ENCODE measurements around the gene SHD.
"Not testable (repeated sequence)": the region's sequence is repeated elsewhere in the genome, so short reads cannot be mapped to it uniquely, and the experiment has no call there.

SHD gene

GRCh38 chr19:4272894-4273293 lies 6.2 kb upstream of the SHD start:
- no peak for DNase-seq (ENCODE audit: low read depth)
- no peak for TF ChIP-seq CTCF (IDR thresholded peaks at IDR 0.05; ENCODE audit: control insufficient read depth, extremely low read depth, insufficient read depth)
- no peak overlapping the region for H3K4me3 ChIP-seq (ENCODE audit: low read depth, low read length)

- not testable (repeated sequence) for H3K4me3 ChIP-seq (ENCODE audit: low read depth, low read length); DNase-seq (ENCODE audit: low read depth)
Observed at GRCh38 chr19:4274321-4274686, 4.8 kb upstream of the SHD start.

GRCh38 chr19:4277191-4277696 lies 1.8 kb upstream of the SHD start:
- no peak overlapping the region for H3K4me3 ChIP-seq (ENCODE audit: low read depth, low read length)
- DNase-seq (ENCODE audit: low read depth), result no peak
- no peak for TF ChIP-seq CTCF (IDR thresholded peaks at IDR 0.05; ENCODE audit: control insufficient read depth, extremely low read depth, insufficient read depth)

GRCh38 chr19:4278010-4278409 lies 1.1 kb upstream of the SHD start:
- no peak for DNase-seq (ENCODE audit: low read depth)
- no peak for TF ChIP-seq CTCF (IDR thresholded peaks at IDR 0.05; ENCODE audit: control insufficient read depth, extremely low read depth, insufficient read depth)
- no peak overlapping the region for H3K4me3 ChIP-seq (ENCODE audit: low read depth, low read length)

DNA sequence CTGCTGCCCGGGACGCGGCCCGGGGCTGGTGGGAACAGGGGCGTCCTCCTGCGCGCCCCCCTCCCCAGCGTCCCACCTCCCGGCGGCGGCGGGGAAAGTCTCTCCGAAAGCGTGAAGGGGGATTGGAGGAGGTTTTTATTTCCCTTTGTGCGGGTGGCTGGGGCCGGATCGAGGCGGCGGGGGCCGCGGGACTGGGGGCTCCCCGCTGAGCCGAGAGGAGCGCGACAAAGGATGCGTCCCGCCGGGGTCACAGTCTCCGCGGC lies 132 bp downstream of the SHD start:
- H3K4me3 ChIP-seq (ENCODE audit: low read depth, low read length), result no peak overlapping the region
- TF ChIP-seq CTCF (IDR thresholded peaks at IDR 0.05; ENCODE audit: control insufficient read depth, extremely low read depth, insufficient read depth), result no peak
- DNase-seq (ENCODE audit: low read depth), result no peak

DNA sequence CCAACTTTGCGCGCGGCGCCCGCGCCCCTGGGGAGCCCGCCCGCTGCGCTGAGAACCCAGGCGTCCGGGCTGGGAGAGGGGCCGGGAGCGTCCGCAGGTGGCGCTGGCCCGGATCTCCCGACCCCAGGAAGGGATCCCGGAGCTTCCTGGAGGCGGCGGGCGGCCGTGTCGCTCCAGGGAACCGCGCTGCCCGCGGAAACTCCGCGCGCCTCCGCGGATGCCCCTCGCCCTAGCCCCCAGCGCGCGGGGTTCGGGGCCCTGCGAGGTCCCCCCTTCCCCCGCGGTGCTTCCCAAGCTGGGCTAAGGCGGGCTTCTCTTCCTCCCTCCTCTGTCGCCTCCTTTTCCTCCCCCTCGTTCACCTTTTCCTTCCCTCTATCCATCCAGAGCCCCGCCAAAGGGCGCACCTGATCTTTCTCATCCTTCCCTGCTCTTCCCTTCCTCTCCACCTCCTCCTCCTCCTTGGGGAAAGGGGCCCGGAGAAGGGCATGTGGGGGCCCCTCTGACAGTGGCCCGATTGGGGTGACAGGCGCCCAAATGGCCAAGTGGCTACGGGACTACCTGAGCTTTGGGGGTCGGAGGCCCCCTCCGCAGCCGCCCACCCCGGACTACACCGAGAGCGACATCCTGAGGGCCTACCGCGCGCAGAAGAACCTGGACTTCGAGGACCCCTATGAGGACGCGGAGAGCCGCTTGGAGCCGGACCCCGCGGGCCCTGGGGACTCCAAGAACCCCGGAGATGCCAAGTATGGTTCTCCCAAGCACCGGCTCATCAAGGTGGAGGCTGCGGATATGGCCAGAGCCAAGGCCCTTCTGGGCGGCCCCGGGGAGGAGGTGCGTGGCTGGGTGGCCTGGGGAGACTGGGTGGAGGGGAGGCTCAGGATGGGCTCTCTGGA lies 710 bp downstream of the SHD start:
- no peak for DNase-seq (ENCODE audit: low read depth)
- no peak for TF ChIP-seq CTCF (IDR thresholded peaks at IDR 0.05; ENCODE audit: control insufficient read depth, extremely low read depth, insufficient read depth)
- no peak overlapping the region for H3K4me3 ChIP-seq (ENCODE audit: low read depth, low read length)

DNA sequence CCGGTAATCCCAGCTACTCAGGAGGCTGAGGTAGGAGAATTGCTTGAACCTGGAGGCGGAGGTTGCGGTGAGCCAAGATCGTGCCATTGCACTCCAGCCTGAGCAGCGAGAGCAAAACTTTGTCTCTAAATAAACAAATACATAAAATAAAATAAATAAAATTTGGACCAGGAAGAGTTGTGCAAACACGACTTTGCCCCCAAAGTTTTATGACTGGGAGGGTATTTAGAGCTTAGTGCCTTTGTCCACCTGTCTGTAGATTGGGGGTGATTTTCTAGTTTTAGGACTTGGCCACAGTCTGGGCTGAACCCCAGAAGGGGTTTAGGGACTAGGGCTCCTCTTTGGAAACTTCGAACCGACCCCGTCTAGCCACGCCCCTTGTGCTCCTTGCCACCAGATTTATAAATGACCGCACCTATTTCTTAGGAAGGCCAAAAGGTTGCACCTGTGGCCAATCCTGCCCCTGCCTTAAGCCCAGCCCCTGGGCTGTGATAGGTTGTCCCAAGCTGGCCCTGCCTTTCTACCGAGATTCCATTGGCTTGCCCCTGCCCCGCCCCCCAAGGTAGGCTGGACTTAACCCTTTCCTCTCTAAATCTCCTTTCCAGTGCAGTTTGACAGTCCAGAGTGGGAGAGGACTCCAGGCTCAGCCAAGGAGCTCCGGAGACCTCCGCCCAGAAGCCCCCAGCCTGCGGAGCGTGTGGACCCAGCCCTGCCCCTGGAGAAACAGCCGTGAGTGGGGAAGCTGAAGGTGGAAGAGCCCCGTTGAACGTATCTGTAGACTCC lies 5.3 kb downstream of the SHD start:
- no peak overlapping the region for H3K4me3 ChIP-seq (ENCODE audit: low read depth, low read length)
- no peak for DNase-seq (ENCODE audit: low read depth)
- no peak for TF ChIP-seq CTCF (IDR thresholded peaks at IDR 0.05; ENCODE audit: control insufficient read depth, extremely low read depth, insufficient read depth)

All from LNCaP clone FGC (cell line).